Measurements from ENCODE around the gene SLC29A4. TPM values are rescaled to one million over a fixed set of nuclear protein-coding genes. Genes with fewer than 3 reads are reported as not detected.
"Not testable (repeated sequence)": the region's sequence is repeated elsewhere in the genome, so short reads cannot be mapped to it uniquely, and the experiment has no call there.

The SLC29A4 gene
- total RNA-seq, 1 experiment from 2014 or later, result 8.9 TPM

DNA sequence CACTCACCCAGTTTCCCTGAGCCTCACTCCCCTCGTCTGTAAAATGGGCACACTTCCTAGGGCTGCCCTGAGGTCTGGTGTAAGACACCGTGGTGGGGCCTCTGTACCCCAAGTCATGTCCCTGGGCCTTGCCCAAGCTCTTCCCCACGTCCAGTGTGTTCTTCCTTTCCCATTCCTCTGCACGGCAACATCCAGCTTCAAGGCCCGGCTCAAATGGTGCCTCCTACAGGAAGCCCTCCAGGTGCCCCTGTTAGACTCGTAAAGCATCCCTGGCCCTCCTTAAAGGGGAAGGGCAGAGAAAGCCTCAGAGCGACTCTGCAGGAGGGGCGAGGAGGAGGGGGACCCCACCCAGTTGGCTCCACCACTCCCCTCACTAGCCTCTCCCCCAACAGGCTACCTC is 8.6 kb downstream of the SLC29A4 start:
- intact Hi-C loops (cut with micrococcal nuclease), result no loop called here
- no peaks in the 10 kb centered on the region for H3K79me2 ChIP-seq (ENCODE audit: low read length)
- no peaks in the 10 kb centered on the region for H3K27me3 ChIP-seq (ENCODE audit: low read length)
- ChIA-PET CTCF (no interaction called here), POLR2A (ENCODE audit: unreplicated experiment) (no interaction called here)
- no TSS peak for BruUV-seq (replicated peaks)
- ATAC-seq, result no peak
- no peaks in the 10 kb centered on the region for H3K9me2 ChIP-seq (replicated peaks; ENCODE audit: low read length)
- H3K36me3 ChIP-seq (ENCODE audit: low read depth, low read length), result no peaks in the 10 kb centered on the region
- H3K4me2 ChIP-seq (ENCODE audit: low read length), result no peak overlapping the region
- H3K4me1 ChIP-seq (ENCODE audit: insufficient read depth, low read length), result no peaks in the 10 kb centered on the region
- H3K27ac ChIP-seq (ENCODE audit: low read length), result no peak overlapping the region
- no peaks in the 10 kb centered on the region for H3F3A ChIP-seq (ENCODE audit: low read length, unreplicated experiment)
- H3K4me3 ChIP-seq (ENCODE audit: low read length), result no peak overlapping the region
- DNase-seq, result no peak
- H3K9me3 ChIP-seq (ENCODE audit: low read length), result no peaks in the 10 kb centered on the region
- no peaks in the 10 kb centered on the region for H4K20me1 ChIP-seq (ENCODE audit: low read length)
- TF ChIP-seq EZH2 (IDR thresholded peaks at IDR 0.05; ENCODE audit: low read length, unreplicated experiment) (no peak), CTCF (conservative IDR thresholded peaks at IDR 0.05; ENCODE audit: low read depth, low read length) (no peak), EZH2phosphoT487 (IDR thresholded peaks at IDR 0.05; ENCODE audit: borderline replicate concordance, low read length) (no peak)
- no peak overlapping the region for H2AFZ ChIP-seq (ENCODE audit: low read length)
- no peak overlapping the region for H3K9ac ChIP-seq (ENCODE audit: low read length)

DNA sequence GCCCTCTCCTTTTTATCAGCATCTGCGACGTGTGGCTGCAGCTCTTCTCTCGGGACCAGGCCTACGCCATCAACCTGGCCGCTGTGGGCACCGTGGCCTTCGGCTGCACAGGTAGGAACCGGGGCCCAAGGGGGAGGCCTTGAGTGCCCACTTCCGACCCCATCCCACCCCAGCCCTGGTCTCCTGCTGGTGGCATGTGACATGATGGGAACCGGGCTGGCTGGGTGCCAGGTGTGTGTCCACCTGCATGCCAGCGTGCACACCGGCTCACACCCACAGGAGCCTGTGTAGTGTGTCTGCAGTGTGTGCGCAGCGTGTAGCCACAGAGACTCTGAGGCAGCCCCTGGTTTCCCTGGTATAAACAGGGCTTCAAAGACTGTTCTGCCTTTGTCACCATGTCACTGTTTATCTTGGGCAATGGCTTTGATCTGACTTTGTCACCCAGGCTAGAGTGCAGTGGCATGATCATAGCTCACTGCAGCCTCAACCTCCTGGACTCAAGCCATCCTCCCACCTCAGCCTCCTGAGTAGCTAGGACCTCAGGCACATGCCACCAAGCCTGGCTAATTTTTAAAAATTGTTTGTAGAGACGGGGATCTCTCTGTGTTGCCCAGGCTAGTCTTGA is 9.1 kb downstream of the SLC29A4 start:
- H3K4me2 ChIP-seq (ENCODE audit: low read length); H3F3A ChIP-seq (ENCODE audit: low read length, unreplicated experiment); H3K9ac ChIP-seq (ENCODE audit: low read length); DNase-seq; H3K4me1 ChIP-seq (ENCODE audit: insufficient read depth, low read length); H2AFZ ChIP-seq (ENCODE audit: low read length); POLR2A ChIA-PET (ENCODE audit: unreplicated experiment); intact Hi-C loops (cut with micrococcal nuclease); CTCF ChIA-PET; H4K20me1 ChIP-seq (ENCODE audit: low read length); H3K9me3 ChIP-seq (ENCODE audit: low read length); H3K79me2 ChIP-seq (ENCODE audit: low read length); BruUV-seq (replicated peaks); H3K36me3 ChIP-seq (ENCODE audit: low read depth, low read length); H3K9me2 ChIP-seq (replicated peaks; ENCODE audit: low read length); H3K27me3 ChIP-seq (ENCODE audit: low read length); ATAC-seq; H3K4me3 ChIP-seq (ENCODE audit: low read length); H3K27ac ChIP-seq (ENCODE audit: low read length): not testable (repeated sequence)

DNA sequence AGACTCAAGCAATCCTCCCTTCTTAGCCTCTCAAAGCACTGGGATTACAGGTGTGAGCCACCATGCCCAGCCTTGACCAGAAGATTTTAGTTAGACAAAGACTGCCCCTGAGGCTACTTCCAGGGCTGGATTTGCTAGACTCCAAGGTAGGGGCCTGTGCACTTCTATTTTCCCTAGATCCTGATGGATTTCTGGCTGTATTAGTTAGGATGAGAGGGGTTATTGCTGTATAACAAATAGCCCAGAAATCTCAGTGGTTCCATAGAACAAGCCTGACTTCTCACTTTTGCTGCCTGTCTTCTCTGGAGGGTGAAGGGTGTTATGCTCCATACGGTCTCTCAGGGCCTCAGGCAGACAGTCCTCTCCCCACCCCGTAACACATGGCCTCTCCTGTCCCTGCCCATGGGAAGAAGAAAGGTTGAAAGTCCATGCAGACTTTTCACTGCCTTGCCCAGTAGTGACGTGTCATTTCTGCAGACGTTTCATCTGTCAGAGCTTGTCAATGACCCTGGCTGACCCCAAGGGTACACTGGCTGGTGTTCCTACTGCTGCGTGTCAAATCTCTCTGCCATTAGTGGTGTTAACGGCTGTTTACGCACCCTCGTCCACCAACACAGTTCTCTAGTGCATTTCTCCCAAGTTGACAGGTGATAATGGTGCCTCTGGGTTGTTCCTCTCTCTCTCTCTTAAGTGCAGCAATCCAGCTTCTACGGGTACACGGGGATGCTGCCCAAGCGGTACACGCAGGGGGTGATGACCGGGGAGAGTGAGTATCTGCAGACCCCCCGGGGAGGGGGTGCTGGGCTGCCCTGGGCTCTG is 11.6 kb downstream of the SLC29A4 start:
- Histone ChIP-seq H3K4me1 (ENCODE audit: insufficient read depth, low read length) (no peaks in the 10 kb centered on the region; the same call in 1 of the 2 replicates), H3K36me3 (ENCODE audit: low read depth, low read length) (no peaks in the 10 kb centered on the region), H3K27ac (ENCODE audit: low read length) (no peak overlapping the region), H3K4me3 (ENCODE audit: low read length) (no peak overlapping the region), H3K4me2 (ENCODE audit: low read length) (no peak overlapping the region), H3K9ac (ENCODE audit: low read length) (no peak overlapping the region), H3K79me2 (ENCODE audit: low read length) (no peaks in the 10 kb centered on the region), H3K9me2 (replicated peaks; ENCODE audit: low read length) (no peaks in the 10 kb centered on the region), H3F3A (ENCODE audit: low read length, unreplicated experiment) (no peaks in the 10 kb centered on the region), H3K27me3 (ENCODE audit: low read length) (no peaks in the 10 kb centered on the region), H3K9me3 (ENCODE audit: low read length) (no peaks in the 10 kb centered on the region), H4K20me1 (ENCODE audit: low read length) (no peaks in the 10 kb centered on the region), H2AFZ (ENCODE audit: low read length) (no peak overlapping the region)
- ATAC-seq (no peak), DNase-seq (no peak)
- intact Hi-C loops (cut with micrococcal nuclease), result no loop called here
- ChIA-PET POLR2A (ENCODE audit: unreplicated experiment) (no interaction called here), CTCF (no interaction called here)
- no TSS peak for BruUV-seq (replicated peaks)
- TF ChIP-seq CTCF (conservative IDR thresholded peaks at IDR 0.05; ENCODE audit: low read depth, low read length) (no peak), EZH2 (IDR thresholded peaks at IDR 0.05; ENCODE audit: low read length, unreplicated experiment) (no peak), EZH2phosphoT487 (IDR thresholded peaks at IDR 0.05; ENCODE audit: borderline replicate concordance, low read length) (no peak)

Measured in PC-3 (cell line).